ENCODE measurements around the gene AKAP13. TPM values are rescaled to one million over a fixed set of nuclear protein-coding genes. Genes with fewer than 3 reads are reported as not detected.

Gene AKAP13
- total RNA-seq, 1 donor from 2014 or later, result 145 TPM

DNA sequence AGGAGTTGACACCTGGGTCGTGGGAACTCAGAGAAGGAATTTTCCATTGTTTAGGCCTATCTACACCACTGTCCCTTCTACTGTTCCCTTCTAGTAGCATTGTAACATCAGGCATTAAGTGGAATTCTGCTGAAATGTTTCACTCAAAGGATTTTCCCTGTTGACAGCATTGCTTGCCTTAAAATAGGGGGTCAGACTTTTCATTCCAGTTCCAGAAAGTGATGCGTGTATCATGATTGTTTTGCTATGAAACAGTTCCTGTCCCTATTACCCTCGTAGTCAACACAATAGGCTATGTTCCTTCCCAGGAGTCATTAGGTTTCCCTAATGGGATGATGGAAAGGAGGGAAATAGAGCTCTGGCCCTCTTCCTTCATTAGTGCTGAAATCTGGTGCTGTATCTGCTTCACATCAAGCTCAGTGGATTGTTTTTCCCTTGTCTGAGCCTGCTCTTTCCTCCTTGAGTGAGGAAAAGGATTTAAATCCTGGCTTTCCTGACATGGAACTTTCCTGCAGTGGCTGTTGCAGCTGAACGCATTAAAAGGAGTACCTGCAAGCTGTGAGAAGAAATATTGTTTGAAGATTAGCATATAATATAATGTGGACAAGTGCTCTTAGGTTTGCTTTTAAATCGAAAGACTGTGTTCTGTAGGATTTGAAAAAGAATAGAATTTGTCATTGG is 218.5 kb downstream of the AKAP13 start:
- no peak for TF ChIP-seq CTCF (IDR thresholded peaks at IDR 0.05; ENCODE audit: partially characterized antibody, unreplicated experiment)
- no peak for DNase-seq
- Mint-ChIP-seq H3K27ac (ENCODE audit: unreplicated experiment) (peak overlapping the region; percentile 80), H3K36me3 (ENCODE audit: unreplicated experiment) (no peaks in the 10 kb centered on the region), H3K9me3 (ENCODE audit: unreplicated experiment) (no peaks in the 10 kb centered on the region), H3K4me3 (ENCODE audit: unreplicated experiment) (no peak overlapping the region), H3K27me3 (ENCODE audit: unreplicated experiment) (no peaks in the 10 kb centered on the region), H3K4me1 (ENCODE audit: low read depth, unreplicated experiment) (peaks cover 35% of the 10 kb centered on the region)

GRCh38 chr15:85600001-85600400 is 219.6 kb downstream of the AKAP13 start:
- no peak overlapping the region for H3K4me3 Mint-ChIP-seq (ENCODE audit: unreplicated experiment)
- peak overlapping the region; percentile 88 for H3K27ac Mint-ChIP-seq (ENCODE audit: unreplicated experiment)
- no peak for DNase-seq
- H3K27me3 Mint-ChIP-seq (ENCODE audit: unreplicated experiment), result no peaks in the 10 kb centered on the region
- peaks cover 39% of the 10 kb centered on the region for H3K4me1 Mint-ChIP-seq (ENCODE audit: low read depth, unreplicated experiment)
- H3K36me3 Mint-ChIP-seq (ENCODE audit: unreplicated experiment), result no peaks in the 10 kb centered on the region
- H3K9me3 Mint-ChIP-seq (ENCODE audit: unreplicated experiment), result no peaks in the 10 kb centered on the region
- TF ChIP-seq CTCF (IDR thresholded peaks at IDR 0.05; ENCODE audit: partially characterized antibody, unreplicated experiment), result no peak

GRCh38 chr15:85603160-85603559 is 222.8 kb downstream of the AKAP13 start:
- H3K27ac Mint-ChIP-seq (ENCODE audit: unreplicated experiment), result no peak overlapping the region
- no peak for TF ChIP-seq CTCF (IDR thresholded peaks at IDR 0.05; ENCODE audit: partially characterized antibody, unreplicated experiment)

DNA sequence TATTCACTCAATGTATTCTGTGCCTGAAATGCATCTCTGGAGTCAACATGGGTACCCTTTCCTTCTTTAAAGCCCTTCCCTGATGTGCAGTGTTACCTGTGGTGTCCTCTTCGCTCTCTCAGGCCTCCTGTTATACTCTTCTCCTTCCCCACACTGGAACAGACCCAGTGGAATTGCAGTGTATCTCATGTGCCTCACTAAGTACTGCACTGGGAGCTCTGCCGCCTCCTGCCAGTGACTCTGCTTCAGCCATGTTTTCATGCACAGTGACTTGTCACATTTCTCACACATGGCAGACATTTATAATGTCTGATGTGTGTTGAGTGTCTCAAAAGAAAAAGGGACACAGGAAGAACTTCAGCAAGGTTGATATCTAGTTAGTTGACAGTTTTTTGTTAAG is 223.3 kb downstream of the AKAP13 start:
- Mint-ChIP-seq H3K27ac (ENCODE audit: unreplicated experiment) (peak overlapping the region; percentile 23), H3K9me3 (ENCODE audit: unreplicated experiment) (peaks cover 2% of the 10 kb centered on the region), H3K4me1 (ENCODE audit: low read depth, unreplicated experiment) (peaks cover 39% of the 10 kb centered on the region), H3K27me3 (ENCODE audit: unreplicated experiment) (no peaks in the 10 kb centered on the region), H3K4me3 (ENCODE audit: unreplicated experiment) (peak overlapping the region; percentile 37), H3K36me3 (ENCODE audit: unreplicated experiment) (no peaks in the 10 kb centered on the region)
- TF ChIP-seq CTCF (IDR thresholded peaks at IDR 0.05; ENCODE audit: partially characterized antibody, unreplicated experiment), result no peak
- no peak for DNase-seq

More at GRCh38 chr15:85603160-85603559, 222.8 kb downstream of the AKAP13 start:
- no peaks in the 10 kb centered on the region for H3K36me3 Mint-ChIP-seq (ENCODE audit: unreplicated experiment)
- no peak overlapping the region for H3K4me3 Mint-ChIP-seq (ENCODE audit: unreplicated experiment)
- no peaks in the 10 kb centered on the region for H3K27me3 Mint-ChIP-seq (ENCODE audit: unreplicated experiment)
- no peak for DNase-seq
- H3K4me1 Mint-ChIP-seq (ENCODE audit: low read depth, unreplicated experiment), result peaks cover 43% of the 10 kb centered on the region
- peaks cover 2% of the 10 kb centered on the region for H3K9me3 Mint-ChIP-seq (ENCODE audit: unreplicated experiment)

DNA sequence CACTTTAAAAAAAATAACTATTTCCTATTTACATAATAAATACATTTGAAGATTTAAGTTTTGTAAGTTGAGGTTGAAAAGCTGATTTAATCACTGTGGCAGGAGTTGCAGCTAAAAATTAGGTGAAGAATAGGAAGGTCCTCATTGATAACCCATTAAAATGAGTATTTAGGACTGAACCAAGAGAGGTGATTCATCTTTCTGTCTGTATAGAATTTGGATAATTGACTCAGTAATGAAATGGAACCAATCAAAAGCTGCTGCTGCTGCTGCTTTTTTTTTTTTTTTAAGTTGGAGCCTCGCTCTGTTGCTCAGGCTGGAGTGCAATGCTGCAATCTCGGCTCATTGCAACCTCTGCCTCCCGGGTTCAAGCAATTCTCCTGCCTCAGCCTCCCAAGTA is 223.8 kb downstream of the AKAP13 start:
- no peaks in the 10 kb centered on the region for H3K27me3 Mint-ChIP-seq (ENCODE audit: unreplicated experiment)
- no peak for DNase-seq
- H3K4me1 Mint-ChIP-seq (ENCODE audit: low read depth, unreplicated experiment), result peaks cover 35% of the 10 kb centered on the region
- H3K27ac Mint-ChIP-seq (ENCODE audit: unreplicated experiment), result no peak overlapping the region
- no peak overlapping the region for H3K4me3 Mint-ChIP-seq (ENCODE audit: unreplicated experiment)
- H3K9me3 Mint-ChIP-seq (ENCODE audit: unreplicated experiment), result peaks cover 2% of the 10 kb centered on the region
- no peak for TF ChIP-seq CTCF (IDR thresholded peaks at IDR 0.05; ENCODE audit: partially characterized antibody, unreplicated experiment)
- no peaks in the 10 kb centered on the region for H3K36me3 Mint-ChIP-seq (ENCODE audit: unreplicated experiment)
